Measurements from ENCODE around the gene TSPAN18.

GRCh38 chr11:44877571-44878497 is 151.1 kb downstream of the TSPAN18 start:
- TF ChIP-seq REST (IDR thresholded peaks at IDR 0.05; ENCODE audit: unreplicated experiment) (no peak), EZH2 (IDR thresholded peaks at IDR 0.05; ENCODE audit: low read depth, unreplicated experiment) (no peak), CTCF (conservative IDR thresholded peaks at IDR 0.05; ENCODE audit: low read depth in 2 of 2) (no peak), POLR2AphosphoS5 (IDR thresholded peaks at IDR 0.05; ENCODE audit: low read depth) (no peak), JUNB (IDR thresholded peaks at IDR 0.05; ENCODE audit: unreplicated experiment) (no peak), EZH2phosphoT487 (IDR thresholded peaks at IDR 0.05; ENCODE audit: unreplicated experiment) (no peak), ZNF114 (CRISPR knock-in tag; IDR thresholded peaks at IDR 0.05) (no peak), ZNF331 (CRISPR knock-in tag; IDR thresholded peaks at IDR 0.05; ENCODE audit: low read depth) (no peak), CREB1 (CRISPR knock-in tag; IDR thresholded peaks at IDR 0.05; ENCODE audit: low read depth) (no peak), STAT1 (IDR thresholded peaks at IDR 0.05; ENCODE audit: unreplicated experiment) (no peak), ZNF462 (CRISPR knock-in tag; IDR thresholded peaks at IDR 0.05) (no peak), NANOG (IDR thresholded peaks at IDR 0.05; ENCODE audit: borderline replicate concordance) (no peak)

Measured in GM23338 (cell line).